Suprapubic skin (tissue), 4 donors: ENCODE data around the gene SMAD5. TPM values are rescaled to one million over a fixed set of nuclear protein-coding genes. Genes with fewer than 3 reads are reported as not detected.

Experiments used
- DNase-seq, 2 donors: peaks; one replicate each; pipeline ENCODE4 v3.0.0-alpha.2; 2019; ENCODE audit warnings: low spot score in 2 of 2
- H3K27ac ChIP-seq: fragments of 200-600 bp; sonication (generic); one replicate; pipeline ENCODE4 v1.5.1; 2019
- H3K27me3 ChIP-seq: fragments of 200-600 bp; sonication (generic); one replicate; pipeline ENCODE4 v1.5.1; 2019
- H3K36me3 ChIP-seq: fragments of 200-600 bp; sonication (generic); one replicate; pipeline ENCODE4 v1.5.1; 2019
- H3K4me1 ChIP-seq: fragments of 200-600 bp; sonication (generic); one replicate; pipeline ENCODE4 v1.5.1; 2019
- H3K4me3 ChIP-seq: fragments of 200-600 bp; sonication (generic); one replicate; pipeline ENCODE4 v1.5.1; 2019; ENCODE audit warnings: mild to moderate bottlenecking
- H3K9me3 ChIP-seq: fragments of 200-600 bp; sonication (generic); one replicate; pipeline ENCODE4 v1.5.1; 2019
- CTCF ChIP-seq, 2 donors: fragments of 200-600 bp in 1 of 2; fragments of 450-650 bp in 1 of 2; sonication (generic) in 1 of 2; IDR thresholded peaks; one replicate each; pipeline ENCODE4 v1.5.1; 2016 to 2019; ENCODE audit warnings: antibody characterized with exemption in 2 of 2, mild to moderate bottlenecking in 1 of 2, moderate library complexity in 1 of 2
- EP300 ChIP-seq: sonication (generic); formaldehyde crosslinking; IDR thresholded peaks from one replicate; pipeline ENCODE4 v1.6.1; 2017; ENCODE audit warnings: antibody characterized with exemption
- POLR2A ChIP-seq, 2 donors: fragments of 450-650 bp; IDR thresholded peaks; one replicate each; pipeline ENCODE4 v1.6.1; 2017; ENCODE audit warnings: antibody characterized with exemption in 2 of 2, mild to moderate bottlenecking in 2 of 2, moderate library complexity in 2 of 2
- POLR2AphosphoS5 ChIP-seq, 3 donors: sonication (generic); formaldehyde crosslinking; IDR thresholded peaks; one replicate each; pipeline ENCODE4 v1.6.1; 2017; ENCODE audit warnings: antibody characterized with exemption in 3 of 3
- WGBS: methylation state at CpG from one replicate; pipeline ENCODE4 v1.1.5; 2018; 5-methylcytosine and 5-hydroxymethylcytosine counted together
- total RNA-seq, 4 donors: library from RNA; depleted of rRNA; stranded (reverse); fragments of >200 nt; gene quantifications; one replicate each; pipeline ENCODE4 v1.1.0, GENCODE V29; 2016

Gene SMAD5
- total RNA-seq, 4 donors from 2014 or later = 63.3 to 119 (median 74.9) TPM

- Histone ChIP-seq H3K9me3 (no peaks in the 10 kb centered on the region), H3K4me1 (peaks cover 21% of the 10 kb centered on the region), H3K36me3 (no peaks in the 10 kb centered on the region), H3K4me3 (no peak overlapping the region), H3K27me3 (no peaks in the 10 kb centered on the region), H3K27ac (peak overlapping the region; percentile 27)
- no peak for DNase-seq
- no peak for TF ChIP-seq POLR2AphosphoS5 (IDR thresholded peaks at IDR 0.05)
- WGBS = 53% methylated on average over 1 of the region's 1 CpG
These were observed 17.3 kb upstream of the SMAD5 start for GRCh38 chr5:136115183-136115865.

- TF ChIP-seq CTCF (IDR thresholded peaks at IDR 0.05) (no peak), POLR2AphosphoS5 (IDR thresholded peaks at IDR 0.05) (no peak), POLR2A (IDR thresholded peaks at IDR 0.05) (no peak), EP300 (no peak)
- Histone ChIP-seq H3K4me1 (peaks cover 2% of the 10 kb centered on the region), H3K36me3 (no peaks in the 10 kb centered on the region), H3K27me3 (no peaks in the 10 kb centered on the region), H3K4me3 (no peak overlapping the region), H3K27ac (no peak overlapping the region), H3K9me3 (no peaks in the 10 kb centered on the region)
- WGBS = 96% methylated on average over 5 of the region's 5 CpGs
- DNase-seq = no peak
These were observed 12.1 kb upstream of the SMAD5 start for GRCh38 chr5:136120529-136120928.

GRCh38 chr5:136123236-136123768, 9.3 kb upstream of the SMAD5 start:
- no peak for DNase-seq
- no peak overlapping the region for H3K27ac ChIP-seq

GRCh38 chr5:136127560-136127959, 5.1 kb upstream of the SMAD5 start:
- Histone ChIP-seq H3K27me3 (no peaks in the 10 kb centered on the region), H3K4me3 (no peak overlapping the region), H3K9me3 (no peaks in the 10 kb centered on the region), H3K36me3 (no peaks in the 10 kb centered on the region), H3K4me1 (peaks cover 10% of the 10 kb centered on the region), H3K27ac (no peak overlapping the region)
- DNase-seq = no peak
- 93% methylated on average over 3 of the region's 3 CpGs for WGBS
- TF ChIP-seq POLR2AphosphoS5 (IDR thresholded peaks at IDR 0.05) (no peak), EP300 (no peak), CTCF (IDR thresholded peaks at IDR 0.05) (no peak), POLR2A (IDR thresholded peaks at IDR 0.05) (no peak)

More at GRCh38 chr5:136123236-136123768, 9.3 kb upstream of the SMAD5 start:
- 64% methylated on average over 1 of the region's 1 CpG for WGBS
- Histone ChIP-seq H3K4me1 (no peaks in the 10 kb centered on the region), H3K27me3 (no peaks in the 10 kb centered on the region), H3K36me3 (no peaks in the 10 kb centered on the region), H3K9me3 (no peaks in the 10 kb centered on the region), H3K4me3 (no peak overlapping the region)
- no peak for TF ChIP-seq POLR2A (IDR thresholded peaks at IDR 0.05)
- TF ChIP-seq CTCF (IDR thresholded peaks at IDR 0.05) = no peak
- no peak for TF ChIP-seq POLR2AphosphoS5 (IDR thresholded peaks at IDR 0.05)
- no peak for TF ChIP-seq EP300

- Histone ChIP-seq H3K9me3 (no peaks in the 10 kb centered on the region), H3K36me3 (no peaks in the 10 kb centered on the region), H3K27ac (no peak overlapping the region), H3K4me3 (no peak overlapping the region), H3K27me3 (no peaks in the 10 kb centered on the region), H3K4me1 (peaks cover 10% of the 10 kb centered on the region)
- TF ChIP-seq CTCF (IDR thresholded peaks at IDR 0.05) (no peak), EP300 (no peak), POLR2AphosphoS5 (IDR thresholded peaks at IDR 0.05) (no peak), POLR2A (IDR thresholded peaks at IDR 0.05) (no peak)
- no peak for DNase-seq
- 82% methylated on average over 4 of the region's 4 CpGs for WGBS
These were observed 4.2 kb upstream of the SMAD5 start for GRCh38 chr5:136128481-136128880.
